AG09319 (cell line): ENCODE results near the gene ITIH2.

Experiments used
- DNase-seq: peaks from one replicate; pipeline ENCODE4 v3.0.0-alpha.2; 2010; ENCODE audit warnings: low read depth; ENCODE audit errors: extremely low read depth
- CTCF ChIP-seq: IDR thresholded peaks from 2 replicates; pipeline ENCODE4 v1.5.1; 2011; ENCODE audit warnings: low read depth, mild to moderate bottlenecking, inconsistent platforms, low read length, moderate library complexity

Gene ITIH2

GRCh38 chr10:7787857-7788638 lies 84.9 kb downstream of the ITIH2 start, which contains the start of the genes ATP5F1C and KIN:
TSS of gene ATP5F1C (plus strand) at chr10:7788177. CDS start at chr10:7788208, 31 bp downstream.
TSS of gene KIN (minus strand) at chr10:7787993. CDS start at chr10:7787933, 60 bp downstream.
- peak; percentile 92 for DNase-seq
- no peak for TF ChIP-seq CTCF

- no peak for DNase-seq
Observed at GRCh38 chr10:7788639-7789286, 85.6 kb downstream of the ITIH2 start.

GRCh38 chr10:7789390-7789789 lies 86.3 kb downstream of the ITIH2 start:
- no peak for TF ChIP-seq CTCF
- no peak for DNase-seq

More at GRCh38 chr10:7788639-7789286, 85.6 kb downstream of the ITIH2 start:
- TF ChIP-seq CTCF, result no peak

- TF ChIP-seq CTCF, result no peak
- DNase-seq, result no peak
Observed at GRCh38 chr10:7792541-7792940, 89.4 kb downstream of the ITIH2 start.

GRCh38 chr10:7794251-7795026 lies 91.3 kb downstream of the ITIH2 start:
- TF ChIP-seq CTCF, result no peak
- DNase-seq, result no peak

DNA sequence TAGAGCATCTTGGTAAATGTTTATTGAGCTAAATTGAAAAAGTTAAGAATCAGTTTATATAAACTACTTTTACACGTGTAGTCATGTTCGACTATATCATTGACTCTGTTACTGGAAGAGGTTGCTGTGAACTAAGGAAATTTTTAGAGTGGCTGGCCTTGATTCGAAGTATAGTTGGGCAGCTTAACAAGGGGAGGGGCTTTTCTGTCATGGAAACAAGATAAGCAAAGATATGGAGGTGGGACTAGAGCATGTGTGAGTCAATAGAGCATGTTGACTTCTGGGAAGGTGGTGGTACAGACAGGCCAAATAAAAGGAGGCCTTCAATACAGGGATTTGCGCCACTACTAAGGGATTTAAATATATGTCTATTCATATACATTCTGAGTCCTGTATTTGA lies 92.5 kb downstream of the ITIH2 start:
- TF ChIP-seq CTCF, result no peak
- DNase-seq, result no peak

DNA sequence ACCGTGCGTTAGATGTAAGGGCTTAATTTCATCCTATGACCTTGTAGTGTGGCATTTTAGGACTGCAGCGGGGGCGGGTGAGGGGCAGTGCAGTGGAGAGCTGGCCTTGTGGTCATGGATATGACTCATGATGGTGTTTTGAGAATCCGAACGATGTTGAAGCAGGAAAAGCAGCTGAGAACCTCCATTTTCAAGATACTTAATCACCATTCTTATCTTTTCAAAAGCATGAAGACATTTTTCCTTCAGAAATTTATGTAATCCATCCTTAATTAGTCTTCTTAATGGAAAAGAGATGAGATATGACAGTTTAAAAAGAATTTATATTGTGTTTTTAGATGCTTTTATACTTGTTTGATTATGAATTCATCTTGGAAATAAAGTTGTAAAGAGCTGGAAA lies 94.5 kb downstream of the ITIH2 start:
- TF ChIP-seq CTCF, result no peak
- DNase-seq, result peak; percentile 67
